NOMO-1 (cell line): Measurements from ENCODE around the gene TCEAL9.
A peak's percentile ranks its signal among the peaks of the same experiment; 100 is the strongest.
"Not testable (repeated sequence)": the region's sequence is repeated elsewhere in the genome, so short reads cannot be mapped to it uniquely, and the experiment has no call there.

Experiments used
- DNase-seq, 2 experiments: peaks; one replicate each; lab custom pipeline; 2025; ENCODE audit not compliant: unreplicated experiment in 2 of 2; lab: John Stamatoyannopoulos, UW

TCEAL9 gene, protein sequence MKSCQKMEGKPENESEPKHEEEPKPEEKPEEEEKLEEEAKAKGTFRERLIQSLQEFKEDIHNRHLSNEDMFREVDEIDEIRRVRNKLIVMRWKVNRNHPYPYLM

DNA sequence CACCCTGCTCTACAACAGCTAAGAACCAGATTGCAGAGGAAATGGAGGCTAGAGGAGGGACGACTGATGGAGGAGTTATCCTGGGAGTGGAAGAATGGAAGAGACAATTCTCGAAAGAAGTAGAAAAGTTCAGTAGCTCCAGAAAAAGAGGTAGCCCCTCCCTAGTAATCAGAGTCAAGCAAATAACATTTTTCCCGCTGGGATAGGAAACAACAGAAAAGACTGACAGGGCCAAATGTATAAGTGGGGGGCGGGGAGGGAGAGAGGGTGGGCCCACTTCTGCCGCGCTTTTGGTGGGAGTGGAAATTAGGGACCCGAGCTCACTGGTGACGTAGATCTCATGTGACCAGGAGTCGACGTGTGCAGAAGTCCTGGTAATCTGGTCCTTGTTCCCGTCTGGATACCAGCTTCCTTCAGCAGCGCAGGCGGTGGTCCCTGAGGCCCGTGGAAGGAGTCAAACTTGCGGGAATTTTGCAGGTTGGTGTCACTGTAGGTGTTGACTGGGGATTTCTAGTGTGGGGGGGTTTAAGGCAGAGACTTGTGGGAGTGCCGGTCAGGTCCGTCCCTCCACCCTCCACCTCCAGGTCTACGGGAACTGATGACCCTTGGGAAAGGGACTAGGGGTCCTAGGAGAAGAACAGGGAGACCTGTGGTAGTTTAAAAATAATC lies at the start of gene TCEAL9:
Gene TCEAL9, plus strand, starts transcription at position 377 of the 669 bp plus-strand sequence. CDS start 1,179 bp downstream, outside the sequence.
- no peak for DNase-seq

DNA sequence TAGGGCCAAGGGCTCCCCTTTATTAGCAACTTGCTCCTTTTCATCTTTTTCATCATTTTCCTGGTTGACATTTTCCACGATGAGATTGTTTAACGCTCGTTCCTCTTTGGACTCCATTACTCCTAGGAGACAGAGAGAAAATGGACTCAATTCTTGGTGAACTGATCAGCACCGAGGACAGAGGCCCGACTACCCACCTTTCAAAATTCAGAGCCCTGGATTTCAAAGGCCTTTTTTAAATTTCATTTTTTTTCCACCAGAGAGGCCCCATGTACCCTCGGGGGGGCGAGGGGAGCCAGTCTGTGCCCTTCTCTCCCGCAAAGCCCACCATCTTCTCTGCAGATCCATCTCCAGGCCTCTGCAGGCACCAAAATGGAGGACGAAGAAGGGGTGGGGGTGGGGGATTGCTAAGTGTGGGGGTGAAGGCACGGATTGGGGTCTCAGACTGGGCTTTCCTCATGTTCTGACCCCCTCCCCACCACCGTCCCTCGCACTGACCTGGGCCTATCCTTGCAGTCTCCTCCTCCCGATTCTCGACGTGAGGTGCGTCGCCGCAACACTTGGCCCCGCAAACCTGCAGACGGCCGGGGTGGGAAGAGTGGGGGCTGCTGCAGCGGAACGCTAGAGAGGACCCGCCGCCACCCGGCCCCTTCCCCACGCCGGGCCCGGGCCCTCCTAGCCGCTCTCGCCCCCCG lies 46.3 kb upstream of the TCEAL9 start:
- no peak for DNase-seq

DNA sequence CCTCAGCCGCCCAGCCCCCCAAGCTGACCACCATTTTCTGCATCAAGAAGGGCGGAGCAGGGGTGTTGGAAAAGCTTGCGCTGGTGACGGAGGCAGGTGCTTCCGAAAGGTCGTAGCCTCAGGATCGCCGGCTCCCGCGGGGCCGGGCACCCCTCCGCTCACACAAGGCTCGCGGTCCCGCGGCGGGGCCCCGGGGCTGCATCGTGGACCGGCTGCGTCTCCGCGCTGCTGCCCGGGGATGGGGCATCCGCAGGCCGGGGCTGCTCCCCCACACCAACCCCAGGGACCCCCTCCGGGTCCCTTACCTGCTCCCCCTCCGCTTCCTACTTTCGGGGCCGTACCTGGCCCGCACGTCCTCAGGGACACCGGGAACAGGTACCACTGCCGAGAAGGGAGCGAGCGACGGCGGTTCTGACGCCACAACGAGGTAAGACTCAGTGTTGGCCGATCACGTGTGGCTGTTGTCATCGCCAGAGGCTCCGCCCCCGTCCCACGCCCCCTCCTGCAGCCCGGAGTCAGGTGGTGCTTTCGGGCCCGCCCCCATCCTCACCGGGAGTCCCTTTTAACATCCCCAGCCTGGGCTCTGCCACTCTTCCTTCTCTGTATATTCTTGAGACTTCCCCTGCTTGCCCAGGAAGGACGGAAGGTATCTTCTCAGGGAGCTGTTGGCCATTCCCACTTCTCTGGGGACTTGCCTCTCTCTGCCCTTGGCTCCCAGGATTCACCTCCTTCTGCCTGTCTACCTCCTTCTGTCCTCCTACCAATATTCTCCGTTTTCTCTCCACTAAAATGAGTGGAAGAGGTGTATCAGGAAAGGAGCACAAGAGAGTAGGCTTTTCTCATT lies 45.5 kb upstream of the TCEAL9 start, which contains the start of gene BEX2:
Gene BEX2, minus strand, starts transcription at position 436 of the 844 bp plus-strand sequence. CDS start 1,014 bp downstream, outside the sequence.
- DNase-seq: no peak

DNA sequence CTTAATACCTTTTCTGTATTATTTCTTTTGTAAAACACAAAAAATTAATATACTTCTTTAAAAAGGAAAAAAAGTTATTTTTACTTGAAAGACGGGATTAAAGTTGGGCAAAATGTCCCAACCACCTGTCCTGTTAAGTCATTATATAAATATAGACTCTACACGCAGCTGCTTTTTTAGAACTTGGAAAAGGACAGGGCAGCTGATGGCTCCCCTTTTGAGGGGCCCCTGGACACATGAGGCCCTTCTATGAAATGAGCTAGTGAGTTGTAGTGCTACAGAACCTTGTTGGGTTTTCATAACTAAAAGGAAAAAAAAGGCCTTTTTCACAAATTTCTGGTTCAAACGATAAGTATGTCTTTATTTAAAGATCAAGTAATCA lies 44.9 kb upstream of the TCEAL9 start:
- DNase-seq: no peak

DNA sequence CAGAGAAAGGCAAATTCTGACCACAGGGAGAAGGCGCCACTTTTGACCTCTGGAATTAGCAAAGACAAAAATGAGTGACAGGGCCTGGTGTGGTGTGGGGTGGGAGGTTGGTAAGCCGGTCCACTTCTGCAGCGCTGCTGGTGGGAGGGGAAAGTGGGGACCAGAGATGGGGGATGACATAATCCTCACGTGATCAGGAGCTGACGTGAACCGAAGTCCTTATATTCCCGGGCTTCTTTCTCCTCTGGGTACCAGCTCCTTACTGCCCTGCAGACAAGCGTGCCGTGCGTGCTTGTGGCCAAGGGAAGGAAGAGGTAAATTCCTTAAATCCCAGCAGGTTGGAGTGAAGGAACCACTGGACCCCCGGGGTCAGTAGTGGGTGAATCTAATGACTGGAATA lies 26.3 kb upstream of the TCEAL9 start, which contains the start of gene TCEAL7:
Gene TCEAL7, plus strand, starts transcription at position 249 of the 400 bp plus-strand sequence. CDS start 1,165 bp downstream, outside the sequence.
- DNase-seq: no peak

DNA sequence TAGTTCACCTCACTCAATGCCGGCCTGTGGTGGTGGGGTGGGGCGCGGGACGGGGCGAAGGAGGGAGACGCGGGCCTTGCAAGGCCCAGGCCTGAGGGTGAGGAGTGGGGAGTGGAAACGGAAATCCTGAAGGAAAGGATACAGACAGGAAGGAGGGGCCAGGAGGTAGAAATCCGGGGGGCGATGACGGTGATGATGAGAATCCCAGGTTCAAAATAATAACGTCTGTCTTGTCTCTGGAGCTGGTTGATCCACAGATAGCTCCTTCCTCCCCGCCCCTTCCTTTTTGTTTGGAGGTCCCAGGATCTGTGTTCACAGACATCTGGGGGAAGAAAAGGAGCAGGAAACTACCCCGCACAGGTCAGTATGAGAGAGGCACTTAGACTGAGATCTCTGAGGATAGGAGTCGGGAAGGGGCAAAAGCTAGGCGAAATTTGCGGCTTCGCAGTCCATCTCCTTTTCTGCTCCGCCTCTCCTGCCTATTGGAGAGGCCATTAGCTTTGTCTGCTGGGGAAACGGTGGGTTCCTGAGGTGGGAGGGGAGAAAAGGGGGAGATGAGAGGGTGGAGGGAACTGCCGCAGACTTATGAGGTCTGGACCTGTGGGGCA lies 25.5 kb upstream of the TCEAL9 start:
- DNase-seq: no peak

DNA sequence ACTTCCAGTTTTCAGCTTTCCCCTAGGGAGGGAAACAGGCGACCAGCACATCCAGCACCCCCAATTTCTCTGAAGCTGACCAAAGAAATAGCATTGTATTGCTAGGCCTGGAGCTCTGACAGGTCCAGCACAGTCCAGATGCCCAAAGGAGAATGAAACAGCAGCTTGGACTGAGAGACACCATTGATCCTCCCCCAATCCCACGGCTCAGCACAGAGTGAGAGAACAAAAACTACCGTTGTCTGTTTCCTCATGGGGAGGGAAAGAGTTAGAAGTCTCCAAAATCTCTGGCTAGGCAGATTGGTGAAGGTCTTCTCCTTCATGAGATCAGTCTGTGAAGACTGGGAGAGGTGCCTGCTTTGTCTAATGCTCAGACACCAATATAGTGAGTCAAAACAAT lies 17.6 kb upstream of the TCEAL9 start:
- DNase-seq: no peak

DNA sequence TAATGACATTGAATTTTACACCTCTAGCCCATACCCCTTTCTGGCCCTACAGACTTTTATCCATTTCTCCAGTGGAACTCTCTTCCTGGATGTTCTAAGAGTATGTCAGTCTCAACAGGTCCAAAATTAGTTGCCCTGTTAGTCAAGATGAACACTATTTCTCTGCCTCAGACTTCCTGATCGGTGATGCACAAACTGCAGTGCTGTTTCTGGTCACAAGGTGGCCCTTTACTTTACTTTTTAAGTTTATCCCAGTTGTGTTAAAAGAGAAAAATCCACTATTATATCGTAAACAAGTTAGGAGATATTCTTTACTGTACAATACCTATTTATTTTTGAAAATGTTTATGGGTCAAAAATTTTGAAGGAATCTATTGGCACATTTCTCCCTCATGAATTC lies 13.2 kb upstream of the TCEAL9 start:
- DNase-seq: peak in 1 of 2 experiments; percentile 20

DNA sequence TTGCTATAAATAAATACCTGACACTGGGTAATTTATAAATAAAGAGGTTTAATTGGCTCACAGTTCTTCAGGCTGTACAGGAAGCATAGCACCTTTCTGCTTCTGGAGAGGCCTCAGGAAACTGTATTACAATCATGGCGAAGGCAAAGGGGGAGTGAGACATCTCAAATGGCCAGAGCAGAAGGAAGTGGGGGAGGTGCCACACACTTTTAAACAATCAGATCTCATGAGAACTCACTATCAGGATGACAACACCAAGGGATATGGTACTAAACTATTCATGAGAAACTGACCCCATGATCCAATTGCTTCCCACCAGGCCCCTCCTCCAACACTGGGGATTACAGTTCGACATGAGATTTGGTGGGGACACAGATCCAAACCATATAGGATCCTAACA lies 11.7 kb upstream of the TCEAL9 start:
- DNase-seq: no peak

DNA sequence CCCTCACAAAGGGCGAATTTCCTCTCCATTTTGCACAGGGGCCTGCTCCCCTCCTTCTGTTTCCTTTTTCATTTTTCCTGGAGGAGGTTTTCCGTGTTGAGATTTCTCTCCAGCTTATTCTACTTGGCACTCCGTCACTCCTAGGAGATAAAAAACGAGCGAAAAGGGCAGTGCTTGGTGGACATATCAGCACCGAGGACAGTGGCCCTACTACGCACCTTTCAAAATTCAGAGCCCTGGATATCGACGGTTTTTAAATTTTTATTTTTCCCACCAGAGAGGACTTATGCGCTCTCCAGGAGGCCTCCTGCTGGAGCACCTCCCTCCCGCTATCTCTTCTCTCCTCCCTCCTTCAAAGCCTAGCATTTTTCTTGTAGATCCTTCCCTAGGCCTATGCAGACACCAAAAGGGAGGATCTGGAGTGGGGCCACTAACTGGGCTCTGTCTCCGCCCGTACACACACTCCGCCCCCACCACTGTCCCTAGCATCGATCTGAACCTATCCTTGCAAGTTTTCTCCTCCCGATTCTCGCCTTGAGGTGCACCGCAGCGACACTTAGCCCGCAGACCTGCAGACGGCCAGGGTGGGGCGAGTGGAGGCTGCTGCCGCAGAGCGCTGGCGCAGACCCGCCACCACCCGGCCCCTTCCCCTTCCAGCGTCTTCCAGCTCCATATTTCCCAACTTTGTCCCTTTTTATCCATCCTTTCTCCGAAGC lies 8.5 kb upstream of the TCEAL9 start:
- no peak for DNase-seq

DNA sequence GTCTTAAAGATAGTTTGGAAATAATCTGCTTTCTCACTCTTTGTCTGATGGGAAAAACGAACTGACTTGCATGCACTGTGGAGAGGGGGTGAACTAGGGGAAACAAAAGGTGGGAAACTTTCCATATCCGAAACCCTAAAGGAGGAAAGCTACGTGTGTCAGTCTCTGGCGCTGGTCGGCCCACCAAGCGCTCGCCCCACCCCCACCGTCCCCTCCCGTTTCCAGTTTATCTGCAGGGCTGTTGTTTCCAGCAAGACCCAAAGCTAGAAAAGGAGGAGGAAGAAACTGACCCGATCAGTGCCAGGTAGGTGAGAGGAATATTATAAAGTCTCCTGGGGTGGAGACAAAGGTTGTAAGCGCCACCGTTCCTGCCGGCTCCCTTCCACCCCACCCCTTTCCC lies 552 bp downstream of the TCEAL9 start:
- no peak for DNase-seq

DNA sequence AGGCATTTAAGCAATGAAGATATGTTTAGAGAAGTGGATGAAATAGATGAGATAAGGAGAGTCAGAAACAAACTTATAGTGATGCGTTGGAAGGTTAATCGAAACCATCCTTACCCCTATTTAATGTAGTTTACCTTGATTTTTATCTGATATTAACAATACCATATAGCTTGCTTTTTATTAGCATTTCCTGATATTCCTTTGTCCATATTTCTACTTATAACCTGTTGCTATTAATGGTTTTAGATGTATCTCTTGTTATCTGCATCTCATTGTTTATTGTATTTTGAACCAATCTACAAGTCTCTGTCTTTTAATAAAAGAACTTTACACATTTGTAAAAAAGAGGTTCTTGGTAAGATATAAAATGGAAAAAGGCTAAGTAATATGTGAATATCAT lies 1.6 kb downstream of the TCEAL9 start:
- DNase-seq: no peak

DNA sequence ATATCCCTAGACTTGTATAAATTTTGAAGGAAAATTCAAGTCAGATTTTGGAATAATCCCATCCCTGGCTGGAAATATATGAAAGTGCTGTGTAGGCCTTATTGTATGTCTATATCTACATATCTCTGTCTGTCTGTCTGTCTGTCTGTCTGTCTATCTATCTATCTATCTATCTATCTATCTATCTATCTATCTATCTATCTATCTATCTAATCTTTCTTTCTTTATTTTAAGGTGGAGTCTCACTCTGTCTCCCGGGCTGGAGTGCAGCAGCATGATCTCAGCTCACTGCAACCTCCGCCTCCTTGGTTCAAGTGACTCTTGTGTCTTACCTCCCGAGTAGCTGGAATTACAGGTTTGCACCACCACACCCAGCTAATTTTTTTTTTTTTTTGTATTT lies 3.3 kb downstream of the TCEAL9 start:
- DNase-seq: not testable (repeated sequence)

DNA sequence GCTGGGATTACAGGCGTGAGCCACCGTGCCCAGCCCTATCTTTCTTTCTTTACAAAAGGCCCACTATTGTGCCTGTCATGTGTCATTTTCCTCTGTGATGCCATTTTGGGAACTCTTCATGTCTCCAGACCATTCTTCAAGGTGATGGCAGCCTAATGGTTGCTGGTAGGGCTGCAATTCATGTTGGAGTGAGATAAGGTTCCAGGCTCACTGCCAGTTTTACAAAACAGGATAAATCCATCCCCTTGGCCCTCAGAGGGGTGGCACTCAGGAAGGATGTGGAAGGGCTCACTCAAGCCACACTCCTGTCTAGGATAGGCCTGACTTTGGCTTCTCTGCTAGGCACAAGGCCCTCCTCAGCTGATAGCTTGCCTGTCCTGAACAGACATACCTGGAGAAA lies 3.8 kb downstream of the TCEAL9 start:
- no peak for DNase-seq

DNA sequence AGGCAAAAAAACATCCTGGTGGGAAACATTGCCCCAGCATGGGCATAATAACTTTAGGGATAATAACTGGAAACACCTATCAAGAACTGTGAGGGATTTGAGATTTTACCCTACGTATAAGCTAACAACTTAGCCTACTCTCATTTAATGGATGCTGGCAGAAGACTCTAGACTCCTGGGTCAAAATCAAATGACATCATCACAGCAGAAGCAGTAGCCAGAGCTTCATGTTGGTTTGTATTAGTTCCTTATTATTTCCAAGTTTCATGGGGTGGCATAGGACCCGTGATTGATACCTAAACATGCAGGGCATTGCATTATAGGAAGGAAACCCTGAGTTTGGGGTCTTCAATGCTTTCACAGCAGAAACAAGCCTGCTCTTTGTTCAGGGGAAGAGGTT lies 4.6 kb downstream of the TCEAL9 start:
- no peak for DNase-seq

DNA sequence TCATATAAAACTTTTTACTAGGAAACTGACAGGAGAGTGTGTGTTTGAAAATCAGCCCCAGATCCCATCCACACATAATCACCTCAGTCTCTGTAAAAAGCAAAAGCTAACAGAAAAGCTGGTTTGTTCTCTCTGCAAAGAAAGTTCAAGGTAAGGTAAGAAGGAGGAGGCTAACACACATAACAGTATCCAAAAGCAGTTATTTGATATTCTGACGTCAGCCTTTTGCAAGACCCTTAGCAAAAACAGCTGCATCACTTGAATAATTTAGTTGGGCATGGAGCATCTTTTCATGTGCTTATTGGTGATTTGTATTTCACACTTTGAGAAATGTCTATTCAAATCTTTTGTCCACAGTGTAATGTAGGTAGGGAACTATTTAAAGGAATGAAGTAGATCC lies 5.5 kb downstream of the TCEAL9 start:
- no peak for DNase-seq

DNA sequence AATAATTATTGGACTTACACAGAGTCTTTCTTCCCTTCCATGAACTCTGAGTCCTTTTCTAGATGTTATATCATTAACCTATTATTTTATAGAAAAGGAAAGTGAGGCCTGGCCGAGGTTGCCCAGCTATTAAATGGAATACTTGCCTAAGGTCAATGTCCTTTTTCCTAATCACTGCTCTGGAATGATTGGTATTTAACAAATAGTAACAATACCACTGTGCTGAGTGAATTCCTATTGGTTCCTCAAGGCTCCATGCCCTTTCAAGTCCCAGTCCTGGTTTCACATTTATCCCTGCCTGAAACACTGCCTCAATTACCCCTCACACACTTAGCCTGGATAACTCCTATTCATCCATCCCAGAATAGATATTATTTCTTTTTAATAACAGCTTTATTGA lies 6.2 kb downstream of the TCEAL9 start:
- DNase-seq: no peak

DNA sequence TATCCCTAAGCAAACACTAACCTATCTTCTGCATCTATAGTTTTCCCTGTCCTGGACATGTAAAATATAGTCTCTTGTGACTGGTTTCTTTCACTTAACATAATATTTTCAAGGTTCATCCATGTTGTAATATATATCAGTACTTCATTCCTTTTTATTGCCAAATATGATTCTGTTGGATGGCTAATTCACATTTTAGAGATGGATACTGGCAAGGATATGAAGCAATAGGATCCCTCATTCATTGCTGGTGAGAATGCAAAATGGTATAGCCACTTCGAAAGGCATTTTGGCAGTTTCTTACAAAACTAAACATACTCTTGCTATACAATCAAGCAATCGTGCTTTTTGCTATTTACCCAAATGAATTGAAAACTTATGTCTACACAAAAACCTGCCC lies 6.7 kb downstream of the TCEAL9 start:
- no peak for DNase-seq

DNA sequence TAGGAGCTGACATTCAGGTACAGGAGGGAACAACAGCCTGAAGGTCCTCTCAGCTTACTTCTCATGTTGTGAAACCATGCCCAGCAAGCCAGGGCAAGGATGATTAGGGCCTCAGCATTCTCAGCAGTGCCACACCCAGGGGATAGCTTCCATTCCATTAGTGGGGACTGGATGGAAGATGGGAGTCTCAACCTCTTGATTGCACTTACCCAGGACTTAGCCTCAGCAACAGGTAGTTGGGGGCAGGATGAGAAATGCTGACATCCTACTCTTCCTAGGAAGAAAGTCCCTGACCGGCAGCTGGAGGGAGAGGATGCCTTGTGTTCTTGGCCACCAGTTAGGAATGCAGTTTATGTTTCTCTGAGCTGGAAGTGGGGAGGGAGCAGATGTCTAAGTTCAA lies 11.2 kb downstream of the TCEAL9 start:
- DNase-seq: no peak

DNA sequence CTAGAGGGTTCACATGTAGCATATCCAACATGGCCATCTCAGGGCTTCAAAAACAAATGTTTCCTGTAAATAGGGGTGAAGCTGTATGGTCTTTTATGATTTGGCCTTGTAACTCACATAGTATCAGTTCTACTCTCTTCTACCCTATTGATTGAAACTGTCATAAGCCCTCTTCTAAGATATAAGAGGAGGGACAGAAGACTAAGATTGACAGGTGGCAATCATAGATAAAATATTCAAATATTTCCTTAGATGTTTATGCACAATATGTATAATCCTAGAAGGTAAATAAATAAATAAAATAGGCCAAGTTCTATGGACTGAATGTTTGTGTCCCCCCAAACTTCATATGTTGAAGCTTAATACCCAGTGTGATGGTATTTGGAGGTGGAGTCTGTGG lies 13.2 kb downstream of the TCEAL9 start:
- DNase-seq: no peak
